Body of pancreas (tissue), 4 donors: ENCODE measurements around the gene NFYB. TPM values are rescaled to one million over a fixed set of nuclear protein-coding genes. Genes with fewer than 3 reads are reported as not detected.

ENCODE experiments used
- ATAC-seq: fragments of 150-250 bp; one replicate; pipeline ENCODE4 v1.9.1; 2016
- DNase-seq, 4 donors: peaks; one replicate each; pipeline ENCODE4 v3.0.0-alpha.2; 2019
- H3K27ac ChIP-seq, 4 donors: fragments of 200-600 bp; sonication (generic); 1 replicate in 3 of 4; 2 replicates in 1 of 4; pipeline versions ENCODE4 v1.5.1 to v1.6.1; 2016 to 2019; ENCODE audit warnings: mild to moderate bottlenecking in 1 of 4, mixed read lengths in 1 of 4, moderate library complexity in 1 of 4
- H3K27me3 ChIP-seq, 2 donors: fragments of 200-600 bp; sonication (generic); one replicate each; pipeline ENCODE4 v1.6.0; 2016; ENCODE audit warnings: mild to moderate bottlenecking in 1 of 2
- H3K36me3 ChIP-seq, 2 donors: fragments of 200-600 bp; sonication (generic); replicated peaks in 1 of 2; 2 replicates each; pipeline ENCODE4 v1.5.1; 2016; ENCODE audit warnings: low read depth in 2 of 2; ENCODE audit not compliant: insufficient read depth in 1 of 2
- H3K4me1 ChIP-seq: fragments of 200-600 bp; sonication (generic); one replicate; pipeline ENCODE4 v1.6.0; 2016
- H3K4me3 ChIP-seq, 2 donors: fragments of 200-600 bp; sonication (generic); 1 replicate in 1 of 2; 2 replicates in 1 of 2; pipeline ENCODE4 v1.5.1; 2016 to 2019
- H3K9me3 ChIP-seq, 3 donors: fragments of 200-600 bp; sonication (generic); 1 replicate in 2 of 3; 2 replicates in 1 of 3; pipeline ENCODE4 v1.5.1; 2016
- POLR2A ChIP-seq, 3 donors: fragments of 450-650 bp; IDR thresholded peaks; one replicate each; pipeline ENCODE4 v1.6.1; 2016; ENCODE audit warnings: antibody characterized with exemption in 3 of 3, mild to moderate bottlenecking in 2 of 3
- WGBS, 2 donors: methylation state at CpG; one replicate each; pipeline ENCODE4 v1.1.5; 2017; 5-methylcytosine and 5-hydroxymethylcytosine counted together
- intact Hi-C: fragments of 100-400 bp; cut with DNase I; formaldehyde crosslinking; loops from one replicate; pipeline ENCODE4 v1.15.1; 2023
- total RNA-seq, 2 donors: library from RNA; depleted of rRNA; stranded (reverse); fragments of >200 nt; gene quantifications; one replicate each; pipeline ENCODE4 v1.1.0, GENCODE V29; 2016
- TF ChIP-seq, protein P1 (sequence below), 7 experiments: fragments of 450-650 bp in 4 of 7; fragments of 200-600 bp in 3 of 7; sonication (generic) in 3 of 7; IDR thresholded peaks; one replicate each; pipeline ENCODE4 v1.5.1; 2016 to 2019; ENCODE audit warnings: antibody characterized with exemption in 7 of 7

The NFYB gene
- total RNA-seq, 2 donors from 2014 or later: 15.2 to 15.6 TPM

DNA sequence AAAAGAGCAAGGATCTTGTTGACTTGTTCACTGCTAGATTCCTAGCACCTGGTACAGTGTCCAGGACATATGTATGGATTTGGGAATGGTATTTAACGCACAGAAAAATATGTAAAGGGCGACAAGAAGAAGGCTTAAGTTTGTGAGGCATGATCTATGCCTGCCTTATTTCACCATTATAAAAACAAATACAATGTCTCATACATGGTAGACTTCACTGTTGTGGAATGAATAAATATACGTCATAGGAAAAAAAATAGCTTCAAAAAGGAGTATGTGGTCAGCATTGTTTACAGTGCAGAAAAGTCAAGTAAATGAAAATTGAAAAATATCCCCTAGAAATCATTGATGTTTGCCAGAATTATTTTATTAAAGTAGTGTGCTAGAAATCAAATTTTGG is 43.7 kb downstream of the NFYB start:
- no peaks in the 10 kb centered on the region for H3K4me1 ChIP-seq
- DNase-seq (no peak), ATAC-seq (no peak)
- no peaks in the 10 kb centered on the region for H3K9me3 ChIP-seq
- no peaks in the 10 kb centered on the region for H3K27me3 ChIP-seq
- no peak overlapping the region for H3K4me3 ChIP-seq
- peaks cover 0 to 21% of the 10 kb centered on the region in 2 donors for H3K36me3 ChIP-seq
- no peak for TF ChIP-seq POLR2A (IDR thresholded peaks at IDR 0.05)
- TF ChIP-seq, protein P1, sequence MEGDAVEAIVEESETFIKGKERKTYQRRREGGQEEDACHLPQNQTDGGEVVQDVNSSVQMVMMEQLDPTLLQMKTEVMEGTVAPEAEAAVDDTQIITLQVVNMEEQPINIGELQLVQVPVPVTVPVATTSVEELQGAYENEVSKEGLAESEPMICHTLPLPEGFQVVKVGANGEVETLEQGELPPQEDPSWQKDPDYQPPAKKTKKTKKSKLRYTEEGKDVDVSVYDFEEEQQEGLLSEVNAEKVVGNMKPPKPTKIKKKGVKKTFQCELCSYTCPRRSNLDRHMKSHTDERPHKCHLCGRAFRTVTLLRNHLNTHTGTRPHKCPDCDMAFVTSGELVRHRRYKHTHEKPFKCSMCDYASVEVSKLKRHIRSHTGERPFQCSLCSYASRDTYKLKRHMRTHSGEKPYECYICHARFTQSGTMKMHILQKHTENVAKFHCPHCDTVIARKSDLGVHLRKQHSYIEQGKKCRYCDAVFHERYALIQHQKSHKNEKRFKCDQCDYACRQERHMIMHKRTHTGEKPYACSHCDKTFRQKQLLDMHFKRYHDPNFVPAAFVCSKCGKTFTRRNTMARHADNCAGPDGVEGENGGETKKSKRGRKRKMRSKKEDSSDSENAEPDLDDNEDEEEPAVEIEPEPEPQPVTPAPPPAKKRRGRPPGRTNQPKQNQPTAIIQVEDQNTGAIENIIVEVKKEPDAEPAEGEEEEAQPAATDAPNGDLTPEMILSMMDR (IDR thresholded peaks at IDR 0.05): no peak
- whole genome bisulfite sequencing, 2 donors: 94 to 95% methylated on average over 3 of the region's 3 CpGs
- intact Hi-C loops: no loop called here
- H3K27ac ChIP-seq: no peak overlapping the region

DNA sequence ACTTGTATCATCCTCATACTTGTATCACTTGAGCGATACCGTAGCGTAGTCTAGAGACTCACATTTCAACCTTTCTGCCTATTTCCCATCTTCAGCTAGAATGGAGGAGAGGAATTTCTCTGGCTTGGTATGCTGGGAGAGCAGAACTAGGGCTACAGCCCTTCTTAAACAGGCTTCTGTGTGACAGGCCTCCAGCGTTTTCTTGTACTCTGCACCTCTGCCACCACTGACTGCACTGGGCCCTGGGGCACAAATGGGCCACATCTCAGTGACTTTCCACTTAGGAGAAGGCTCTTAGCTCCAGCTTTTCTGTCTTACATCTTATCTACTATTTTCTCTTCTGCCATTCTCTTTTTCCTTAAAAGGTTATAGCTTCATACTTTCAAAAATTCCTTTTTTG is 46.9 kb downstream of the NFYB start:
- no peaks in the 10 kb centered on the region for H3K9me3 ChIP-seq
- TF ChIP-seq, protein P1 (IDR thresholded peaks at IDR 0.05): no peak
- TF ChIP-seq POLR2A (IDR thresholded peaks at IDR 0.05): no peak
- 90 to 97% methylated on average over 4 of the region's 4 CpGs for WGBS, 2 donors
- intact Hi-C loops: no loop called here
- no peak overlapping the region for H3K4me3 ChIP-seq
- H3K36me3 ChIP-seq: peaks cover 0 to 32% of the 10 kb centered on the region in 2 donors
- no peak for DNase-seq
- H3K27me3 ChIP-seq: no peaks in the 10 kb centered on the region
- H3K4me1 ChIP-seq: no peaks in the 10 kb centered on the region
- ATAC-seq: no peak
- no peak overlapping the region for H3K27ac ChIP-seq

DNA sequence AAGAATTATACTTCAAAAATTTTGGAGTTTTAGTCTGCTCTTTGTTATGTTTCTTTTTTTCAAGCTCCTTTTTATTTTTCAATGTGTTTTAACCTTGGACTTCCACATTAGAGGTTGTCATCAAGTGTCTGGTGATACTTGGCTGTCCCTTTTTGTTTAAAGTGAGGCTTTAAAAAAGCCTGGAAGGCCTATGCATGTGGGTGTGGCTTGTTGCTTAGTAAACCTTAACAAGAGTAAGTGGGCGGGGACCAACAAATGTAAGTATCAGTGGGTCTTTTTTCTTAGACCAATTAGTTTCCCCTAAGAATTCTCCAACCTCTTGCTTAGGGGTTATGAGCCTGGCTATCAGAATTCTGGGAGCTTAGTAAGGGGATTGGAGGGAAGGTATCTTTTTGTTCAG is 47.3 kb downstream of the NFYB start:
- no peaks in the 10 kb centered on the region for H3K4me1 ChIP-seq
- no peaks in the 10 kb centered on the region for H3K9me3 ChIP-seq
- H3K27me3 ChIP-seq: no peaks in the 10 kb centered on the region
- no peak for TF ChIP-seq POLR2A (IDR thresholded peaks at IDR 0.05)
- TF ChIP-seq, protein P1 (IDR thresholded peaks at IDR 0.05): no peak
- WGBS, 2 donors: 100% methylated on average over 1 of the region's 1 CpG
- DNase-seq (no peak), ATAC-seq (no peak)
- H3K27ac ChIP-seq: no peak overlapping the region
- H3K4me3 ChIP-seq: no peak overlapping the region
- intact Hi-C loops: no loop called here
- H3K36me3 ChIP-seq: peaks cover 0 to 32% of the 10 kb centered on the region in 2 donors

DNA sequence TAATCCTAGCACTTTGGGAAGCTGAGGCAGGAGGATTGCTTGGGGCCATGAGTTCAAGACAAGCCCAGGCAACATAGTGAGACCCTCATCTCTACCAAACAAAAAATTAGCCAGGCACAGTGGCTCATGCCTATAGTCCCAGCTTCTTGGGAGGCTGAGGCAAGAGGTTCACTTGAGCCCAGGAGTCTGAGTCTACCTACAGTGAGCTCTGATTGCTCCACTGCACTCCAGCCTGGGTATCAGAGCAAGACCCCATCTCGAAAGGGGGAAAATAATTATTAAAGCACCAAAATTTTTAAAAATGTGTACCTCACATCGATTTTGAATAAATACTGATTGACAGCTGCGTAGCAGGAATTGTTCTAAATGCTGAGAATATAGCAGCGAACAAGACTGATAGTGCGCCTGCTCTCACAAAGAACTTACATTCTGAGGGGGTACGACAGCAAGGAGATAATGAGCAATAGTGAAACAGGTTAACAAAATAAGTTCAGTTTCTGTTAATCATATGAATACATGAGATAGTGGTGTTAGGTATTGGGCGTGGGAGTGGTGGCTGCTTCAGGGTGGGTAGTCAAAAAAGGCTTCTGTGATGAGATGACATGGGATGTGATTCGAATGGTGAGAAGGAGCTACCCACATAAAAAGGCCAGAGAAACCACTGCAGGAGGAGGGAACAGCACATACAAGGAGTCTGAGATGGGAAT is 54.1 kb downstream of the NFYB start:
- Histone ChIP-seq H3K36me3 (peaks cover 0 to 31% of the 10 kb centered on the region in 2 donors), H3K4me1 (peaks cover under 1% of the 10 kb centered on the region), H3K27ac (no peak overlapping the region), H3K27me3 (no peaks in the 10 kb centered on the region), H3K4me3 (no peak overlapping the region), H3K9me3 (peaks cover 0 to 4% (median 0%) of the 10 kb centered on the region in 3 donors)
- TF ChIP-seq, protein P1 (IDR thresholded peaks at IDR 0.05): no peak
- no peak for TF ChIP-seq POLR2A (IDR thresholded peaks at IDR 0.05)
- intact Hi-C loops: no loop called here
- no peak for DNase-seq
- WGBS, 2 donors: 87 to 89% methylated on average over 8 of the region's 8 CpGs
- no peak for ATAC-seq

DNA sequence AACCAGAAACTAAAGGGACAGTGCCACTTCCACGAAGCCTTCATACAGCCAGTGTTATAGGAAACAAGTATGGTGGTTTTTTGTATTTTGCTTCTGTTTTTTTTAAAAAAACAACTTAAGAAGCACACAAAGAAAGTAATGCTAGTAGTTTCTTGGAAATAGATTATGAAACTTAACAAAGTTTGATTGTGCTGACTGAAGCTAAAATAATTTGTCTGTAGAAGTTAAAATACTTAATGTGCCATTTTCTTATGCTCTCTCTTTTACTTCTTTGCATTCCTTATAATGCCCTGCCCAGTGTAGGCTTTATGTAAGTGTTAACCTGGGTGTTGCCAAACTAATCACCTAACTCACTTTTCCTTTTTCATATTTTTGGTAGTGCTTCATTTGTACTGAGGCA is 57.2 kb downstream of the NFYB start:
- H3K4me3 ChIP-seq: no peak overlapping the region
- peaks cover 0 to 13% of the 10 kb centered on the region in 2 donors for H3K36me3 ChIP-seq
- 73 to 84% methylated on average over 1 of the region's 1 CpG for WGBS, 2 donors
- no peak overlapping the region for H3K27ac ChIP-seq
- intact Hi-C loops: no loop called here
- H3K27me3 ChIP-seq: no peaks in the 10 kb centered on the region
- DNase-seq (no peak), ATAC-seq (no peak)
- peaks cover 5% of the 10 kb centered on the region for H3K4me1 ChIP-seq
- no peak for TF ChIP-seq POLR2A (IDR thresholded peaks at IDR 0.05)
- TF ChIP-seq, protein P1 (IDR thresholded peaks at IDR 0.05): no peak
- H3K9me3 ChIP-seq: peaks cover 0 to 4% (median 0%) of the 10 kb centered on the region in 3 donors
